GM23338 (cell line): ENCODE measurements around the gene COL4A6. TPM values are rescaled to one million over a fixed set of nuclear protein-coding genes. Genes with fewer than 3 reads are reported as not detected.

ENCODE experiments used
- ATAC-seq: fragments of 200-7000 bp; cut with Tn5 transposase; 3 replicates; pipeline ENCODE4 v1.9.1; 2020
- DNase-seq: peaks from one replicate; pipeline ENCODE4 v3.0.0-alpha.2; 2015; ENCODE audit warnings: low spot score
- H2AFZ ChIP-seq: fragments of 200-600 bp; sonication (generic); 2 replicates; pipeline ENCODE4 v1.8.0; 2016; ENCODE audit warnings: antibody characterized with exemption, mild to moderate bottlenecking, moderate library complexity
- H3F3A ChIP-seq: fragments of 200-600 bp; sonication (generic); replicated peaks from 2 replicates; pipeline ENCODE4 v1.8.0; 2017; ENCODE audit warnings: antibody characterized with exemption, mixed run types, low read depth
- H3K27ac ChIP-seq: fragments of 200-600 bp; sonication (generic); 2 replicates; pipeline ENCODE4 v1.6.1; 2016; ENCODE audit warnings: low read depth
- H3K27me3 ChIP-seq: fragments of 200-600 bp; sonication (generic); 2 replicates; pipeline ENCODE4 v1.8.0; 2016; ENCODE audit warnings: mild to moderate bottlenecking, mixed run types, moderate library complexity; ENCODE audit not compliant: insufficient read depth
- H3K36me3 ChIP-seq: fragments of 200-600 bp; sonication (generic); 2 replicates; pipeline ENCODE4 v1.8.0; 2016; ENCODE audit warnings: mild to moderate bottlenecking; ENCODE audit not compliant: insufficient read depth
- H3K4me1 ChIP-seq: fragments of 200-600 bp; sonication (generic); 2 replicates; pipeline ENCODE4 v1.8.0; 2016; ENCODE audit warnings: mild to moderate bottlenecking, moderate library complexity; ENCODE audit not compliant: insufficient read depth
- H3K4me2 ChIP-seq: fragments of 200-600 bp; sonication (generic); 2 replicates; pipeline ENCODE4 v1.7.1; 2017; ENCODE audit warnings: mixed run types
- H3K4me3 ChIP-seq: fragments of 200-600 bp; sonication (generic); 2 replicates; pipeline ENCODE4 v1.6.1; 2016; ENCODE audit warnings: mixed run types
- H3K79me2 ChIP-seq: fragments of 200-600 bp; sonication (generic); replicated peaks from 2 replicates; pipeline ENCODE4 v1.8.0; 2017; ENCODE audit warnings: mild to moderate bottlenecking; ENCODE audit not compliant: insufficient read depth
- H3K9me2 ChIP-seq: fragments of 200-600 bp; sonication (generic); 2 replicates; pipeline ENCODE4 v1.8.0; 2017; ENCODE audit not compliant: insufficient read depth
- H4K20me1 ChIP-seq: fragments of 200-600 bp; sonication (generic); replicated peaks from 2 replicates; pipeline ENCODE4 v1.8.0; 2017; ENCODE audit warnings: mild to moderate bottlenecking; ENCODE audit not compliant: insufficient read depth
- H3K27ac Mint-ChIP-seq: 2 replicates; pipeline ENCODE4 v1.8.0; 2020; ENCODE audit warnings: inconsistent platforms, mild to moderate bottlenecking, moderate library complexity, mixed read lengths
- H3K27me3 Mint-ChIP-seq: 3 replicates; pipeline ENCODE4 v1.8.0; 2022; ENCODE audit warnings: low read depth, mild to moderate bottlenecking, moderate library complexity, mixed read lengths, inconsistent platforms; ENCODE audit not compliant: insufficient read depth, poor library complexity
- H3K36me3 Mint-ChIP-seq: 3 replicates; pipeline ENCODE4 v1.8.0; 2021; ENCODE audit warnings: low read depth, mild to moderate bottlenecking, inconsistent platforms, moderate library complexity, mixed read lengths
- H3K4me1 Mint-ChIP-seq: 3 replicates; pipeline ENCODE4 v1.8.0; 2020; ENCODE audit warnings: mild to moderate bottlenecking, inconsistent platforms, mixed read lengths
- H3K4me3 Mint-ChIP-seq: 3 replicates; pipeline ENCODE4 v1.8.0; 2021; ENCODE audit warnings: moderate library complexity, mild to moderate bottlenecking, inconsistent platforms, mixed read lengths
- H3K9me3 Mint-ChIP-seq: 3 replicates; pipeline ENCODE4 v1.8.0; 2020; ENCODE audit warnings: moderate library complexity, mild to moderate bottlenecking, inconsistent platforms, mixed read lengths
- CREB1 ChIP-seq: fragments of 250-450 bp; sonication (Bioruptor Pico); IDR thresholded peaks from 2 replicates; pipeline ENCODE4 v1.5.0; 2020; ENCODE audit warnings: low read depth, mild to moderate bottlenecking, moderate library complexity
- NANOG ChIP-seq: IDR thresholded peaks from 2 replicates; pipeline ENCODE4 v1.6.1; 2016; ENCODE audit warnings: antibody characterized with exemption, borderline replicate concordance
- REST ChIP-seq: IDR thresholded peaks from one replicate; pipeline ENCODE4 v1.6.1; 2018; ENCODE audit warnings: antibody characterized with exemption; ENCODE audit not compliant: unreplicated experiment
- STAT1 ChIP-seq: IDR thresholded peaks from one replicate; pipeline ENCODE4 v1.6.1; 2016; ENCODE audit warnings: antibody characterized with exemption; ENCODE audit not compliant: unreplicated experiment
- ZNF462 ChIP-seq: fragments of 250-450 bp; sonication (Bioruptor Pico); IDR thresholded peaks from 2 replicates; pipeline ENCODE4 v1.5.0; 2020; ENCODE audit warnings: mild to moderate bottlenecking, moderate library complexity
- polyA plus RNA-seq: library from polyadenylated mRNA; unstranded; fragments of >200 nt; fragmentation: Nextera tagmentation; extraction: Ambion mirVana; gene quantifications from 2 replicates; pipeline ENCODE4 v1.2.1, GENCODE V29; 2016
- total RNA-seq: library from RNA; depleted of rRNA; stranded (reverse); fragments of >200 nt; shearing (Covaris generic); gene quantifications from 2 replicates; pipeline ENCODE4 v1.2.3, GENCODE V29; 2014

COL4A6 gene
- total and polyA plus RNA-seq, 2 experiments from 2014 or later = 4.1 to 15.2 TPM

GRCh38 chrX:108420481-108420880, 17.7 kb downstream of the COL4A6 start:
- TF ChIP-seq NANOG (no peak), ZNF462 (CRISPR knock-in tag) (no peak)

GRCh38 chrX:108419401-108419800, 18.8 kb downstream of the COL4A6 start:
- Mint-ChIP-seq H3K4me3 (no peak overlapping the region), H3K4me1 (peaks cover 30% of the 10 kb centered on the region), H3K36me3 (no peaks in the 10 kb centered on the region), H3K27me3 (no peaks in the 10 kb centered on the region), H3K27ac (no peak overlapping the region; the same call in 1 of the 2 replicates), H3K9me3 (no peaks in the 10 kb centered on the region)
- H4K20me1 ChIP-seq = no peaks in the 10 kb centered on the region
- H3K4me2 ChIP-seq = peak overlapping the region; percentile 25; the same call in 1 of the 2 replicates
- H3K4me3 ChIP-seq = no peak overlapping the region; the same call in 1 of the 2 replicates
- H3K4me1 ChIP-seq = peaks cover 35% of the 10 kb centered on the region
- no peaks in the 10 kb centered on the region for H3K27me3 ChIP-seq
- H2AFZ ChIP-seq = no peak overlapping the region
- no peak for ATAC-seq
- H3K27ac ChIP-seq = no peak overlapping the region
- no peaks in the 10 kb centered on the region for H3K9me2 ChIP-seq
- no peaks in the 10 kb centered on the region for H3F3A ChIP-seq
- H3K36me3 ChIP-seq = no peaks in the 10 kb centered on the region
- peak; percentile 30 for DNase-seq
- H3K79me2 ChIP-seq = no peaks in the 10 kb centered on the region
- TF ChIP-seq REST (no peak), STAT1 (no peak), CREB1 (CRISPR knock-in tag) (no peak)

More at GRCh38 chrX:108420481-108420880, 17.7 kb downstream of the COL4A6 start:
- H3K4me3 ChIP-seq = no peak overlapping the region
- H3F3A ChIP-seq = no peaks in the 10 kb centered on the region
- no peaks in the 10 kb centered on the region for H3K79me2 ChIP-seq
- no peak for ATAC-seq
- H3K27ac ChIP-seq = no peak overlapping the region
- Mint-ChIP-seq H3K27ac (no peak overlapping the region), H3K4me1 (peaks cover 26% of the 10 kb centered on the region), H3K36me3 (no peaks in the 10 kb centered on the region), H3K4me3 (no peak overlapping the region), H3K27me3 (no peaks in the 10 kb centered on the region), H3K9me3 (no peaks in the 10 kb centered on the region)
- H3K9me2 ChIP-seq = no peaks in the 10 kb centered on the region
- H3K36me3 ChIP-seq = no peaks in the 10 kb centered on the region
- H2AFZ ChIP-seq = no peak overlapping the region
- peaks cover 34% of the 10 kb centered on the region for H3K4me1 ChIP-seq
- H4K20me1 ChIP-seq = no peaks in the 10 kb centered on the region
- no peak overlapping the region for H3K4me2 ChIP-seq
- no peaks in the 10 kb centered on the region for H3K27me3 ChIP-seq
- DNase-seq = no peak
